GM21825 (cell line): ENCODE measurements around the gene B3GNT2.
A peak's percentile ranks its signal among the peaks of the same experiment; 100 is the strongest.
"Not testable (repeated sequence)": the region's sequence is repeated elsewhere in the genome, so short reads cannot be mapped to it uniquely, and the experiment has no call there.

Experiments
- ATAC-seq: cut with Tn5 transposase; IDR thresholded peaks from one replicate; pipeline ENCODE4 v1.9.1; 2021; ENCODE audit warnings: mild to moderate bottlenecking, moderate library complexity; ENCODE audit not compliant: unreplicated experiment

B3GNT2 gene

GRCh38 chr2:62184512-62185230, 11.2 kb upstream of the B3GNT2 start:
- ATAC-seq, result no peak

DNA sequence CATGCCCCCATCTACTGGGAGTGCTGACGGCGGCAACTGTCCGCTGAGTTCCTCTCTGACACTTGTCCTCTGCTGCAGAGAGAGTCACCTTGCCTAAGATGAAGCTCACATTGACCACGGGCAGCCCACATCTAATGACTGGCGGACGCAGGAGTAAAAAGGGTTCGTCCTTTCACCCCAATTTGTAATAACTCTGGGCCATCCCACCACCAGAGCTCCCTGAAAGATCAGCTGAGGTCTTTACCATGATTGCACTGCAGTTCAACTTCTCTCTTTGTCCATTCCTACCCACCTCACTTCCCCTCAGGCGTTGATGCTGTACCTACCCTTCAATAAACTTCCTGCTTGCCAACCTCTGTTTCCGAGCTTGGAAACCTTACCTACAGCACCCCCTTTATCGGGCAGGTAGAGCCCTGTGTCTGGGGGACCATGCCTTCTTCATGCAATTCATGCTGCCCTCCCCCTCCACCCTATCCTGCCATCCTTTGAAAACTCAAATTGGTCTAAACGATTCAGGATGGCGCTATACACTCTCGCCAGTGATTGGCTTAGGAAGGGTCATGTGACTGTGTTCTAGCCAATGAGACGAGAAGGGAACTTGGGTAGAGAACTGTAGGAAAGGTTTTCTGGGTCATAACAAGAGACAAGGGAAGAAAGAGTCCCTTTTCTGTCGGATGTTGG, 10.3 kb upstream of the B3GNT2 start:
- ATAC-seq, result no peak

DNA sequence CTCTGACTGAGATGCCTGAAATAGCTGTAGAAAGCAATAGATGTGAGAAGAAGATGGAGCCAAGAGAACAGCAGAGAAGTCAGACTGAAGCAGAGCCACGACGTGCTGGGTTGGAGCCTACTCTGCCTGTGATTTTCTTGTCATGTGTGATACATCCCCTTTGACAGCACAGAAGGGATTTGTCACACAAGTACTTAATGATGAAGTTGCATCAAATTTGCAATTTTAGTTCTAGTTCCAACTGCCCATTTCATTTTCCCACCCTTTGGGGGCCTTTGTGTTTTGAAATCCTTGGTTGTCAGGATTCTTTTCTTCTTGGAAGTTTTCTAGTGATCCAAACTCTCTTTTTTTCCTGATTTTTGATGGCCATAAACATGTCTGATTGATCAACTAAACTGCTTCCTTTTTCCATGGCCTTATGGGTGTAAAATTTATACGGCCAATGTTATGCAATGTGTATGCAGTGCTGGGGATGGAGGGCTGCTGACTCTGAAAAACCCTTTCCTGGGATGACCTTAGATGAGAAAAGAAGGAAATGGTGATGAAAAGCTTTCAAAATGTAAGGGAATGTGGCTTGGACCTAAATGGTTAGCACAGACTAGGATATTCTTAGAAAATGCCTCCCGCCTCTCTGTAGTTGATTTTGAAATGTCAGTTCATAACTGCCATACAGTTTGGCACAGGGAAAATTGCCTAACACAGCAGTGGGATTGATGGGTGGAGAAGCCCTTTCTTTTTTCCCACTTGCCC, 9.6 kb upstream of the B3GNT2 start:
- no peak for ATAC-seq

GRCh38 chr2:62187246-62187645, 8.7 kb upstream of the B3GNT2 start:
- no peak for ATAC-seq

DNA sequence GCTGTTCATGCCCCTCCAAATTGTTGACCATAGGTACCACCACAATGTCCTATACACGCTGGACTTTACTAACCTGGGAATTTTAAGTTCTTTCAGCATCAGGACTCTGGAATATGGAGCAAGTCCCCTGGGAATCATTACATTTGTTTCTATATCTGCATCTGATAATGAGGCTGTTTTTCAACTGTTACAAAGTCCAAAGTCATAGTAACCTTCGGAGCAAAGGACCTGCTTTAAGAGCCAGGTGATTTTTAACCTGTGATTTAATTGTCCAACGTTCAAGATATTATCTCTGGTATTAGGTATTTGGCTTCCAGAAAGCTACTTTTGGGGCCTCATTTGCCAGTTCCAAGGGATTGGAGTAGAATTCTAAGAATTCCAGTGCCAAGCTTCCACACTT, 7.5 kb upstream of the B3GNT2 start:
- ATAC-seq, result no peak

DNA sequence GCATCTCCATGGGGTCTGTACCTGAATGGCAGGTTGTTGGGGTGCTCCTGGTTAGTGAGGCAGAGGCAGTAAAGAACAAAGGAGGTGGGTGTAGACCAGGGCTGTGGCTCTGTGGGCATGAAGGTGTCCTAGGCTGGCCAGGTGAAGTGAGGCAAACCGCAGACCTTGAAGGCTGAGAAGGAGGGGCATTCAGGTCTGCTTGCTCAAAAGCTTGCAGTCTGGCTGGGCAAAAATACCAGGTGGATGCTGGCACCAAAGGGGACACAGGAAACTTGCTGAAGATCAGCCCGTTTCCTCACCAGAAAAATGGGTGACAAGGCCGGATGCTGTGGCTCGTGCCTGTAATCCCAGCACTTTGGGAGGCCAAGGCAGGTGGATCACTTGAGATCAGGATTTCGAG, 6.7 kb upstream of the B3GNT2 start:
- no peak for ATAC-seq

- no peak for ATAC-seq
Measured at GRCh38 chr2:62192811-62193210, 3.1 kb upstream of the B3GNT2 start.

- no peak for ATAC-seq
Measured at GRCh38 chr2:62194558-62195420, 1.1 kb upstream of the B3GNT2 start.

DNA sequence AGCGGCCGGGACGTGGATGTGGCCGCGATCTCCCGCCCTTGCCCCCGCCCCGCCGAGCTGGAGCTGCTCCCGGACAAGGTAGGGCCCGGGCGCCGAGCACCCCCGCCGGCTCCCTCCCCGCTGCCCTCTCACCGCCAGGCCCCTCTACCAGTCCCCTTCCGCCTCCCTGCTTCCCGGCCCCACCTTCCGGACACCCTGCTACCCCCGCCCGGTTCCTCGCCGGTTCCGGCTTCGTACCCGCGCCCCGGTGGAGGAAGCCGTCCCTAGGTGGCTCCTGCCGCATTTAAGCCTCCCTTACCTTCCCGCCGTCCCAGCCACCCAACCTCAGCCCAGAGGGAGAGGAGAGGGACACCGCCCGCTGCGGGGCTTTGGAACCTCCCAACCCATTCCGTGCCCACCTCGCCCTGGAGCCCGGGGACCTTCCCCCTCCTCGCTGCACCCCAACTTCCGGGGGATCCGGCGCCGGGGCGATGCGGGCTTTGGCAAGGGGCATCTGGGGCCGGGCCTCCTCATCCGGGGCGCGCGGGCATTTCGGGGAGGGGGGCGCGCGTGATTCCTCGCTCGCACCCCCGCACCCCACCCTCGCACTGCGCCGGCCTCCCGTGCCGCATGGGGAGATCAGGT, 475 bp downstream of the B3GNT2 start:
- peak; percentile 19 for ATAC-seq

DNA sequence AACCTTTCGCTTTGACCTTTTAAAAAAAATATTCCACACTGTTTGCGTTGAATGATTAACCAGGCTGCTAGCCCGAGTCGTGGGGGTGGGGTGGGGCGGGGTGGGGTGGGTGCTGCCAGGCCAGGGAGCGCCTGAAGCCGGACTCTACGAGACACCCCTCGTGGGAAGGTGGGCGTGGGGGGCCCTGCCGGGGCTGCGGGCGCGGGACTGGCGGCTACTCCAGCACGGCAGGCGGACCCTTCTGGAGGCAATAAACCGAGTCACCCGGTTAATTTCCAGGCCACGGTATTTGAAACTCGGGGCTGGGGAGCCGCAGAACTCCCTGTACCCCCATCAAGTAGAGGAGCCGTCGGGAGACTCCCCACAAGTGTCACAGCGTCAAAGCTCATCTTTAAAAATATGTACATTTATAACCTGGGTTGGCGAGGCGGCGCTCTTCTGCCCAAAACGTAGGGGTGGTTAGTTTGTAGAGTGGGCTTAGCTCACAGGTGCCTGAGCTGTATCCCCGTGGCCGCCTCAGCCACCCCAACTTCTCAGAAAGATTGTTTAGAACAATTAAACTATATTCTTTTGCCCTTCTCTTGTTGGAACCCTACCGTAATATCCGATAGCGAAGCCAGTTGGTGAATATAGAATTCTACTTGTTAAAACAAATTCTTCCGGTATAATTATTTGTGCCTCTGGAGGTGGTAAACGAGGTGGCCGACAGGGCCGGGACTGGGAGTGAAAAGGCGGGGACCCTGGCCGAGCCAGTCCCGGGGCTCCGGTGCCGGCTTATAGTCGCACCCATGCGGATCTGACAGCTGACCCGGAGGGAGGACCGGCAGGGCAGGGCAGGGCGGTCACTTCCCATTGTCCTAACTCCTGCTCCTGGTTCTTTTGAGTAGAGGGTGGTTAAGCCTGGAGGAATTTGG, 1.4 kb downstream of the B3GNT2 start:
- ATAC-seq, result no peak

- ATAC-seq, result no peak
Measured at GRCh38 chr2:62197925-62198633, 2.2 kb downstream of the B3GNT2 start.

- not testable (repeated sequence) for ATAC-seq
Measured at GRCh38 chr2:62198854-62199253, 2.9 kb downstream of the B3GNT2 start.

DNA sequence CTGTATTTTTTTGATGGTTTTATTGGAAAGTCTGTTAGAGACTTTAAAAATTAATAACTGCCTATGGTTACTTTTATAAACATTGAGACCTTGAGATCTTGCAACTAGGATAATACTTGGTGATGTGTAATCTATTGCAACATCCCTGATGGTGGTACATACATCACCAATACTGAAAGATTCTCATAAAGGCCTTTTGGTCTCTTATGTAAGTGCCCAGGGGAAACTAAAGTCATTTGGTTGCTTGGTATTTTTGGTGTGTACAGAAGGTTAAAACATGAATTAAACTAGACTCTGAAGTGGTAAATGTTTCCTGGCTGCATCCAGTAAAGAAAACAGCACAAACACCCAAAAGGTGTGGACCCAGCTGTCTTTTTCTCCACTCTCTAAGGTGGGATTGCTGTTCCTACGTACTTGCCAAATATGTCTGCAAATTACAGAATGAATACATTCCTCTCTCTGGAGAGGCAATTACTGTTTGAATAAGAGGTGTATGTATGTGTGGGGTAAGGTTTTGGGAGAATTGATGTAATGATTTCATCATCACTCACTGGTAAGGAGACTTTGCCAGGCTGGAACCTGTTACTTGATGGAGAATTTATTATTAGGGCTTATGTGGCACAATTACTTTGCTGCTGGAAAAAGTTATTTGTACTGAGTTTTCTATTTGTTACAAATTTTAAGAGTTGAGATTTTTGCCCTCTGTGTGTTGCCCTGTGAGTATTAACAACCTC, 3.6 kb downstream of the B3GNT2 start:
- ATAC-seq, result no peak

- ATAC-seq, result no peak
Measured at GRCh38 chr2:62200291-62200841, 4.5 kb downstream of the B3GNT2 start.

DNA sequence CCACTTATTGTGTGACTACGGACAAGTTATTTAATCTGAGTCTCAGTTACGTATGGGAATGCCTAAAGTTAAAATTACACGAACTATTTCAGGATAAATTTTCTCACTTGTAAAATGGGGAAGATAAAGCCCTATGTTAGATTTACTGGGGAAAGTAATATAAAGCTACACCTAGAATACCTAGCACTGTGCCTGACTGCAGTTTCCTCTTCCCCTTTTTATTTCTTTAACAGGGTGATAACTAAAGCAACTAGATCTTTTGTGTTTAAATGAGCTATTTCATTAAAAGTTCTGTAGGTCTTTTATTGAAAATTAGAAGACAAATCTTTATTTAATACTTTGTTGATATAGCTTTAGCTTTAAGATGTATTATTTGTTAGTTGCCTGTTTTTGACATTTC, 5.0 kb downstream of the B3GNT2 start:
- no peak for ATAC-seq

- no peak for ATAC-seq
Measured at GRCh38 chr2:62201307-62201706, 5.4 kb downstream of the B3GNT2 start.

DNA sequence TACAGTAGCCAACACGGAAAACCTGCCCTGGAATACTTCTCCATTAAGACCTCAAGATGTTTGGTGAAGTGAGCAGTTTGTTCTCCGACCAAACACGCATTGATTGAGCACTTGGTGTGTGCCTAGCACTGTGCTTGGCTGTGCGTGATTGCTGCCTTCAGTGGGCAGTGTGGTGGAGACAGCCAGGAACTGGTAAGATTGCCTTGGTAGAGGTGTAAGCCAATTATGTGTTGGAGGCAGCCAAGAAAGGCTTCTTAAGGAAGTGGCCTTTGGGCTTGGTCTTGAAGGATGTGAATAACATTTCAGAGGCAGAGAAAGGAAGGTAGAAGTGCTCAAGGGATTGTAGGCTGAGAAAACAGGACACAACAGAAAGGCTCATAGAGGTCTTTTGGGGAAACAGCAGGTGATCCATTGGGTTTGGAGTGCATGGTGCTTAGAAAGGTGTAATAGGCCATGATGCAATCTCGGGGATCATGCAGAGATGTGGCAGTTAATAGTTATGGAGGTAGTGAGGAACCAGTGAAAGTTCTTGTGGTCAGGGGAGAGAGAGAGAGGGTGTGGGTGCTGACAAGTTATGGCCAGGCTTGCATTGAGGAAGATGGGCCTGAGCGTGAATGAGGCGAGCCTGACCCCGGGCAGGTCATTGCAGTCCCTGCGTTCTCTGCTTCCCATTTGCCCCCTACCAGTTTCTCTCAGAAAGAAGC, 6.3 kb downstream of the B3GNT2 start:
- ATAC-seq, result no peak
